Dermis microvascular lymphatic vessel endothelial cell (primary cell): Measurements from ENCODE around the gene SAE1. TPM values are rescaled to one million over a fixed set of nuclear protein-coding genes. Genes with fewer than 3 reads are reported as not detected.
A peak's percentile ranks its signal among the peaks of the same experiment; 100 is the strongest.

Experiments used
- DNase-seq, 2 donors: peaks; one replicate each; pipeline versions ENCODE4 v3.0.0 to v3.0.0-alpha.2; 2010; ENCODE audit warnings: low read depth in 2 of 2
- total RNA-seq: library from RNA; depleted of rRNA; stranded (reverse); fragments of >200 nt; gene quantifications from 2 replicates; pipeline ENCODE4 v1.2.1, GENCODE V29; 2014

SAE1 gene
- total RNA-seq, 1 donor from 2014 or later: 164 TPM

DNA sequence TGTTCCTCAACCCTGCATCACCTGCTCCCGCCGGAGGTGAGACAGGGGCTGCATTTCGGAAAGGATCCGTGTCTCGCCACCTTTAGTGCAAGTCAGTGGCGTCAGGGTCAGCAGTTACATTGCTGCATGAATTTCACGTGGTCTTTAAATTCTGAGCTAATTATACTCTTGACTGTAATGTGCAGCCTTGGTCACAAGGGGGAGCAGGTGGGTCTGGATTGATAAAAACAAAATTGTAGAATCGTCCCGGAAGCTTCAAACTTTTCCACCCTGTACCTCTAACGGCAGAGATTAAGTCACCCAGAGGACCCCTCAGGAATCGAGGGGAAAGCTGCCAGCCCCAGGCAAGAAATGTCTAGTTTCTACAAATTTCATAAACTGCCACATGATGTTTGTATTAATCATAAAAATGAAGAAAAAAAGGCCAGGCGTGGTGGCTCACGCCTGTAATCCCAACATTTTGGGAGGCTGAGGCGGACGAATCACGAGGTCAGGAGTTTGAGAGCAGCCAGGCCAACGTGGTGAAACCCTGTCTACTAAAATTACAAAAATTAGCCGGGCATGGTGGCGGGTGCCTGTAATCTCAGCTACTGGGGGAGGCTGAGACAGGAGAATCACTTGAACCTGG is 80.2 kb downstream of the SAE1 start:
- DNase-seq: peak; percentile 65 to 83

DNA sequence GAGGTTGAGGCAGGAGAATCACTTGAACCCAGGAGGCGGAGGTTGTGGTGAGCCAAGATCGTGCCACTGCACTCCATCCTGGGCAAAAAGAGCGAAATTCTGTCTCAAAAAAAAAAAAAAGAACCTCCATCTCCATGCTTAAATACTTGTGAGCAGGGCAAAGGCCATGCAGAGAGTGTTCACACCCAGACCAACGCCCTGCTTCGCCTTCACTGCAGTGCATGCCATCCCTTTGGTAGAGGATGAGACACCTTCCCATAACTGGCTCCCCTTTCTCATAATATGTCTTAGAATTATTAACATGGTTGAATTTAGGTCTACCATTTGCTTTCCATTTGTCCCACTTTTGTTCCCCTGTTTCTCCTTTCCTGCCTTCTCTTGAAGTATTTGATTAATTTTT is 84.9 kb downstream of the SAE1 start:
- no peak for DNase-seq

DNA sequence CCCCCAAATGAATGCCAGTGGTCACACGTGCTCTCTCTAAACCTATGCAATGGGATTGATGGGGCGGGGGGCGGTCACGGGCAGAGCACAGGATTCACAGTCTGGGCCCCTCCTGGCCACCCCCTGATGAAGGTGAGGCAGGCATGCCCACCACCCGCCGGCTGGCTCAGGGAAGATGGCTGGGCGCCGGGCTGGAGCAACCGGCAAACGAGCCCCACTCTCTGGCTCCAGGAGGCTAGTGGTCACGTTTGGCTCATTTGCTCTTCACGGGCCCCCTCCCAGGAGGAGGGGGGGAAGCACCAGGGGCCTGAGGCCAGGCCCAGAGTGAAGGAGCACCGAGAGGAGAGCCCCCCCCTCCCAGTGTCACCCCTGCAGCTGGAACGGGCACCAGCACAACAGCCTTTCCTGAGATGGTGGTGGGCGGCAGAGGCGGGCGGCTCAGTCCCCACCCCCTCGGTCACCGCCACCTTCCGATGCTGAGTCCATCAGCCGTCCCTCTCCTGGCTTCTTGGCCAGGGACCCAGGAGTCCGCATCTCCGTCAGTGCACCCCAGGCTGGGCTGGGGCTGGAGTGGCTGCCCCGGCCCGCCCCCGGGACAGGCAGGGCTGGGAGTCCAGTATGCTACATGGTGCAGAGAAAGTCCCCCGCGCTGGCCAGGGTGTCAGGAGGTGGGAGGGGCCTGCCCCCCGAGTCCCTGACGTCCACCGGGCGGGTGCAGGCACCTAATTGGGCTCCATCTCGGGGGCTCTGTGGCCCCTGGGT is 90.6 kb downstream of the SAE1 start:
- no peak for DNase-seq

DNA sequence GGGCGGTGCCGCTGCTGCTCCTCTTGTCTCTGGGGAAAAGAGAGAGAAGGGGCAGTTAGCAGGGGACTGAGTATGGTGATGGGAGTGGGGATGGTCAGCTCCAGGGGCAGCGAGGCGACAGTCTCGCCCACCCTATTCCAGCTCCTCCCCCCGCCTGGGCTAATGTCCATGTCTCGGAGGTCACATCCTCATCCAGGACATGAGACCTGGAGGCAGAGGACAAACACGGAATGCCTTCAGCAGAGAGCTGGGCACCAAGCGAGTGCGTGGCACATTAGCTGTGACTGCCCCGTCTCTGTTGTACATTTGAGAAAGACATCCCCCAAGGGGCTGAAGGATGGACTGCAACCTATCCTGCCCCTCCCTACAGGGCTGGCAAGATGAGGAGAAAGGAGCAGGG is 91.3 kb downstream of the SAE1 start:
- DNase-seq: no peak

DNA sequence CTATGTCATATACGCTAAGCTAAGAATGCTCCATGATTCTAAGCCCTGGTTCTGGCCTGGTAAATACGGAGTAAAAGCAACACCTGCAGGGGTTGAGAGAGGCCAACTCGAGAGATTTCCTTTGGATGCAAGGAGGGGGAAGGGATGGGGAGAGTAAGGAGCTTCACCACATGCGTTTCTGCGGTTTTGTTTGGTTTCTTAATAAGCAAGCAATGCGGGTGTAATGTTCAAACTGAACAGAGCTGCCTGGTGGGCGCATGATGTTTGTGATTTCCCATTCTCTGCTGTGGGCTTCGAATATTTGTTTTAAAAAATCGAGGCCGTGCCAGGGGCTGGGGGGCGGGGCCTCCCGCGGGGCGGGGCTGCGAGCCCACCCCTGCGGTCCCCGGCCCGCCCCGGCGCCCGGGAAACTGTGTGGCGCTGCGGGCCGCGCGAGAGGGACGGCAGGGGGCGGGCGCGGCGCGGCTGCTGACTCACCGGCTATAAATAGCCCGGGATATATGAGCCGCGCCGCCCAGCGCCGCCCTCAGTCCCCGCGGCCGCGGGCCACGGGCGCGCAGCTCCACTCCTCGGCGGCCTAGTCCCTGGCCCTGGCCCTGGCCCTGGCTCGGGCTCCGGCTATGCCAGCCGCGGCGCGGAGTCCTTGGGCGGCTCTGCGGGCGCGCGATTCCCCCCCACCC is 95.3 kb downstream of the SAE1 start:
- peak in 1 of 2 donors; percentile 89 for DNase-seq

DNA sequence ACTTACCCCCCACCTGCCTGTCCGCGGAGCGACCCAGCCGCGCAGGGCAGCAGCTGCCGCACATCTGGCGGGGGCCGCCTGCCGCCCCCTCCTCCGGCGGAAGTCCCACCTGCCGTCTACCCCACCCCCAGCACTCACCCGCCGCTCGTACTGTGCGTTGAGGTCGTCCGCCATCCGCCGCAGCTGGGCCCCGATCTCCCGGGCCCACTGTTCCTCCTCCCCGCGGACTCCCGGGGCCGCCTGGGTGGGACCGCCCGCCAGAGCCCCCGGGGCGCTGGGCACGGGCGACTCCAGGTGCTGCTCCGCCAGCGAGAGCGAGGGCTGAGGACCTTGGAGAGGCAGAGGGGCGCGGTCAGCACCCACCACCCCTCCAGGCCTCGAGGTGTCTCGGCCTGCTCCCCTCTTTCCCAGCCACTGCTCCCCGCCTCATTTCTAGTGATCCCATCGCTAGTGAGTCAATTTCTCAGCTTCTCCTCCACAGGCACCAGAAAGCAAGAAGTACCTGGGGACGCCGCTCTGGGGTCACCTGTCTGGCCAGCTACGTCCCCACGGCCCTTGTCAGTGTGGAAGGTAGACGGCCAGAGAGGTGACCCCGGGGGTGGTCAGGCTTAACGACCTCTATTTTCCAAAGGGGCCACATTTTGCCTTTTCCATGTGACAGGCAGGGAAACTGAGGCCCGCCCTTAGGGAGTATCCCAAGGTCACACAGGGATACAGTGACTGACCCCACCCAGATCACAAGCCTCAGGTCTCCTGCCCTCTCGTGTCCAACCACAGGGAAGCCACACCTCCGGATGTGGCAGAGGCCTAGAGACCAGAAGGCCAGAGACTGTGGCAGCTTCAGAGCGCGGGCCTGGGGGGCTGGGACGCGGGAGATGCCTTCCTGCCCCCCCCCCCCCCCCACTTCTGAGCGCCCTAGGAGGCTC is 96.1 kb downstream of the SAE1 start:
- peak in 1 of 2 donors; percentile 71 for DNase-seq

DNA sequence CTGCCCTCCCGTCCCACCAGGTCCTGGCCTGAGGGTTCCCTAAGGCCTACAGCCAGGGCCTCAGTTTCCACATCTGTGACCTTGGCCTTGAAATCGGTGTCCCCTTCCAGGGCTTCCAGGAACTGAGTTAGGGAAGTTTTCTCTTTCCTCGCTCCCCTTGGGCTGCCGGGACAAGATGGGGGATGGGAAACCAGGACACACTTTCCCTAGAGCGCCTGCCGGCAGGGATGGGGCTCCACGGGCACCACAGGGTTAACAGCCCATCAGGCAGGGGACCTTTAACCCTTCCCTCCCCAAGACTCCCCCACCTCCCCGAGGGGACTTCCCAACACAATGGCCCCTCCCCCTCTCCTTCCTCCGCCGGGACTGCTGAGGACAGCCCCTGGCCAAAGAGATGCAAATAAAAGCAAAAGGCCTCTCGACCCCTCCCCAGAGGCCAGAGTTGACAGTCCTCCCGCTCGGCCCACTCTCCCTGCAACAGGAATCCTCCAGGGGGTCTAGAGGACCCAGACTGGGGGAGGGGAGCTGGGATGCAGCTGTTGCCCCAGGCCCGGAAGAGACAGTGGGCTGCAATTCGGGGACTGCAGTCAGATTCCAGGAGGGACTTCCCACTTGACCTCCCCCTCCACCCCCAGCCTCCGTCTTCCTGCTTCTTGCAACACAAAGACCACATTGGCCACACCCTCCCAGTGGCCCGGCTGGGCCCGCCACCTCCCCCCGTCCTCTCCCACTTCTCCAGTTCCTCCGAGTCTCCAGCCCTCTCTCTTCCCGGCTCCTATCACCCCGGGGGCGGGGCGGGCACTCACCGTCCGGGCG is 96.9 kb downstream of the SAE1 start:
- DNase-seq: peak in 1 of 2 donors; percentile 91

DNA sequence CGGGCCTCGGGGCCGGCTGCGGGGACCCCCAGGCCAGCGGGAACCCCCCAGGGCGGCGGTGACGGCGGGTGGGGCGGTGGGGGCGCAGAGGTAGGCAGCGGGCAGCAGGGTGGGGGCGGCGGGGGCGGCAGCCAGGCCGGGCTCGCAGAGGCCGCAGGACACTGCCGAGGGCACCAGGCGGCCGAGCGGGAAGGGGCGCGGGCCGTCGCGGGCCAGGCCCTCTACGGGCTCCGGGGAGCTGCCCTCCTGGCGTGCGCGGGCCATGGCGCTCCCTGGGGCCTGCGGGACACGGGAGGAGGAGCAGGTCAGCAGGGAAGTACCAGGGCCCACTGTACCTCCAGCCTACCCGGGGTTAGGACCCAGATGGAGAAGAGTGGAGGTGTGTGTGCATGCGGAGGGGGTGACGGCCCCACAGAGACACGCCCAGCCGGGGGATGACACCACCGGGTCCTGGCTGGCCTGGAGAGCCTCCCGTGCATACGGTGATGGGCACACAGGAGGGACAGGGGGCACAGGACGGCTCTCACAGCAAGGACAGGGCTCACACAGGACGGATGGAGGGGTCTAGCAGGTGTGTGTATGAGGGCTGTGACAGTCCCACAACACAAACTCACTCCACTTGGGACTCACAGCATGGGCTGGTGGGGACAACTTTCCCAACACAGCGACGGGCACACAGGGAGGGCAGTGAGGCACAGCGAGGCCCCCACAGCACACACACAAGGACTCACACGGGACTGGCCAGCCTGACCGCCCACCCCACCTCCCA is 97.7 kb downstream of the SAE1 start:
- DNase-seq: peak in 1 of 2 donors; percentile 57

DNA sequence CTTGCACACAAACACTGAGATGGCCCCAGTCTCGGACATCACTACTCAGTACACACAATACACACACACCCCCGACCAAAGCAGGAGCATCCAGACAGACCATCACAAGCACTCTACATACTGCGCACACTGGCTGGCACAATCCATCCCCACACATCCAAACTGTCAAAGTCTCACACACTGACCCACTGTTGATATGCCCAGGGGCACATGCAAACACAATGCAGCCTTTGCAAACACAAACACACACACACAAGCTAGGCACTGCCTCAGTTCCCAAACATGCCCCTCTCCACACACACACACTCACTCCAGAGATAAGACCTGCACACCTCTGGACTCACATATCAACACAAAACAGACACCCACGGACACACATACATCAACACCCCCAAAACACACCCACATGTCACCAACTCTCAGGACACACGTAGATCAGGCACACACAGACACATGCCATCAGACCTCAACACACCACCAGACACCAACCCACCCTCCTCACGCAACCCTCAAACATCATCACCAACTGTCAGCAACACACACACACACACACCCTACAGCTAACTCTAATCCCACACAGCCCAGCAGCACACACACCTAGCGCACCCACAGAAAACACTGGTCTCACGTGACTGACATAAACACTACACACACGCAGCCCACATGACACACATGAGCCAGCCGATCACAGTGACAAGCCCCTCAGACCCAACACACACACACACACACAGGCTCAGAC is 98.5 kb downstream of the SAE1 start:
- DNase-seq: peak in 1 of 2 donors; percentile 77

DNA sequence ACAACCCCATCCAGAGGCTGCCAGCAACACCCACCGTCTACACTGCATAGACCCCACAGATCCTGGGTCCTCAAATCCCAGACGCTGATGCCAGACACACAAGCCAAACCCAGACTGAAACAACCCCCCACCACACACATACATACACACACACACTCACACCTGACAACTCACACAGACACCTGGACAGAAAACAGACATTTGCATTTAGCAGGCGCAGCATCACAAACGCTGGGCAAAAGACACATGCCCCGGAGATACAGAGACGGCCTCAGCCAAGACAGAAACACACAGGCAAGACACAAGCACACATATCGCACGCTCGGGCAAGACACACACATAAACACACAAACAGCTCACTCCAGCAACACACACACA is 99.0 kb downstream of the SAE1 start:
- no peak for DNase-seq

DNA sequence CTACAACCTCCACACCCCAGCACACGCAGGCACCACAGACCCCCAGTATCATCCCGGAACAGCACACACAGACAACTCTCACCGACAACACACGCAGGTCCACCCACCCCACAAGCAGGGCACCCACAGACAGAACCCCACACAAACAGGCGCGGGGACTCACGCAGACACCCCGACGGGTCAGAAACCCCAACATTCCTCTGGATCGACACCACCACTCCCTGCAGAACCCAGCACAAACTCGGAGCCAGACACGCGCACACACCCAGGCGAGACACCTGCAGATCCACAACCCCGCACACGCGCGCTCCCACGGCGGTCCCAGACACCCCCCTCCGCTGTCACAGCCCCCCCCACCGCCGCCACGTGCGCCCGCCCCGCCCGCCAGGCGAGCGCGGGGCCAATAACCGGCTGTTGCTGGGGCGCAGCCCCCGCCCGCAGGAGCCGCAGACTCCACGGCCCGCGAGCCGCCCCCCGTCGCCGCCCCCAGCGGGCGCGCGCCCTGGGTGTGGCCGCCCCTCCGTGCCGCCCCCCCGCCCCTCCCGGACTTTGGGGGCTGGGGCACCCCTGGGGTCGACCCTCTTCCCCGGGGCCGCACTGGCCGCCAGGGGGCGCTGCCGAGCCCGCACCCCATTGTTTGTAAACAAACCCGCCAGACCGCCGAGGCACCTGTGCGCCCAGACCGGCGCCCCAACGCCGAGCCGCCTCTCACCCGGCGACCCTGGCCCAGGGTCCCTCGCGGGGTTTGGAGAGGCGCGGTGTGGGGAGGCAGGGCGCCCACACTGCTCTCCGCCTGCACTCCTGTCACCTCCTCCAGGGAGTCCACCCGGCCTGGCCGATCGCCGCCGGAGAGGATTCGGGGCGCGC is 99.7 kb downstream of the SAE1 start:
- peak in 1 of 2 donors; percentile 74 for DNase-seq

DNA sequence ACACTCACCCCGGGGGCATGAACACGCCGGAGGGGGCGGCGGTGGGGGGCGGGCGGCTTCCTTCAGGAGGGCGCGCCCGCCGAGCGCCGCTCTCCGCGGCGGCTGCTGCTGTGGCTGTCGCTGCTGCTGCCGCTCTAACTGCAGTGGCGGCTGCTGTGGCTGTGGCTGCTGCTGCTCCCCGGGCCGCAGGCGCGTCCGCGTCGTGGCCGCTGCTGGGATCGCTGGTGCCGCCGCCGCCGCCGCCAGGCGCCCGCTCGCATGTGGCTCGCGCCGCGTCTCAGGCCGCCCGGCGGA is 100.2 kb downstream of the SAE1 start, which contains the start of gene BBC3:
BBC3 (minus strand) TSS at position 279 of the 294 bp plus-strand sequence. CDS start 2,768 bp downstream, outside the sequence.
- no peak for DNase-seq

DNA sequence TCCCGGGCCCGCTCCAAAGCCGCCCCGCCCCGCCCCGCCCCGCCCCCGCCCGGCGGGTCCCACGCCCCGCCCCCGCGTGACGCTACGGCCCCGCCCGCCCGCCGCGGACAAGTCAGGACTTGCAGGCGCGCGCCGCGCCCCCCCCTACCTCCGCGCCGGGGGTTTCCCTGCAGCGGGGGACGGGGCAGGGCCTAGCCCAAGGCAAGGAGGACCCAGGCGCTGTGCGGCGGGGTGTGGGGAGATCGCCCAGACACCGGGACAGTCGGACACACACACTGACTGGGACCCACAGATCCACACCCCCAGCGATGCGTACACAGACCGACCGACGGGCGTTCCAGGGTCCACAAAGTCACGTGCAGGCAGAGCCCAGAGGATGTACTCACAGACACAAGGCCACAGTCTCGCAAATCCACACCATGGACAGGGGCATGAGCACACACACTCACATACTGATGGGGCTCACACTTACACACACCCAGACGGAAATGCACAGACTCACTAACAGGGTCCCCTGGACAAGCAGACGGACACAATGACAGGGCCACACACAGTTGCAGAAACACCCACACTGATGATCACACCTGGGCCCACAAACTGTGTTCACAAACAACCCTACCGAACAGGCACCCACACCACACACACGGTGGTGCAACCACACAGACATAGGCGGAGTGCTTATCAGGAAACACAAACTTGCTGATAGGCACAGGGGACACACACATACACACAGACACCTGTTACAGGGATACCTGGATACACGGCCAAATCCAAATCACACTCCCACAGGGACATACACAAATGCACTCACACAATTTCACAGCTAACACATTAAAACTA is 100.8 kb downstream of the SAE1 start:
- DNase-seq: peak; percentile 71 to 92

DNA sequence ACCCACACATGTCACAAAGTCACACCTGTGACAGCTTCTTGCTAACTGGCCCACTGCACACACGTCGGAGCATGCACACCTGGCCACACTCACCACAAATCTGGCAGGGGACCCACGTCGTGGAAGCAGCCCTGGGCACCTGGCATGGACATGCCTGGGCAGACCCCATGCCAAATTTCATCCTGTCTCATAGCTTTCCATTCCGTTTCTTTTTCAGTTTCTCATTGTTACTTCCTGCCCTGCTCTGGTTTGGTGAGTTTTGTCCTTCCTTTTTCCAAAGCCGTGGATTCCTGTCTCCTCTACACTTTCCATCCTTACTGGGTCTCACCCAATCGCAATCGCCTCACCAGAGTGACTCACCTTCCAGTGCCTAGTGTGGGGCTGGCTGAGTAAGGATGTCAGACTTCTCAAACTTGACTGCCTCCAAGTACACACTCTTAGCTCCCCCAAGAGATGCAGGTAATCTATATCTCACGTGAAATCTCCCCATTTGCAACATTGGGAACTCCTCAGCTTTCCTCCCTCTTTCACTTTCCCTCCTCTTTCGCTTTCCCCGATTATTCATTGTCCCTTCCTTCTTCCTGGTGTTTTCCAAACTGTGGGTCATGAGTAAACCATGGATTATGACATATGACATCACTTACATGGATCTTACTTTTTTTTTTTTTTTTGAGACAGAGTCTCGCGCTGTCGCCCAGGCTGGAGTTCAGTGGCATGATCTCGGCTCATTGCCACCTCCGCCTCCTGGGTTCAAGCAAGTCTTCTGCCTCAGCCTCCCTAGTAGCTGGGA is 102.0 kb downstream of the SAE1 start:
- DNase-seq: peak; percentile 64 to 81

DNA sequence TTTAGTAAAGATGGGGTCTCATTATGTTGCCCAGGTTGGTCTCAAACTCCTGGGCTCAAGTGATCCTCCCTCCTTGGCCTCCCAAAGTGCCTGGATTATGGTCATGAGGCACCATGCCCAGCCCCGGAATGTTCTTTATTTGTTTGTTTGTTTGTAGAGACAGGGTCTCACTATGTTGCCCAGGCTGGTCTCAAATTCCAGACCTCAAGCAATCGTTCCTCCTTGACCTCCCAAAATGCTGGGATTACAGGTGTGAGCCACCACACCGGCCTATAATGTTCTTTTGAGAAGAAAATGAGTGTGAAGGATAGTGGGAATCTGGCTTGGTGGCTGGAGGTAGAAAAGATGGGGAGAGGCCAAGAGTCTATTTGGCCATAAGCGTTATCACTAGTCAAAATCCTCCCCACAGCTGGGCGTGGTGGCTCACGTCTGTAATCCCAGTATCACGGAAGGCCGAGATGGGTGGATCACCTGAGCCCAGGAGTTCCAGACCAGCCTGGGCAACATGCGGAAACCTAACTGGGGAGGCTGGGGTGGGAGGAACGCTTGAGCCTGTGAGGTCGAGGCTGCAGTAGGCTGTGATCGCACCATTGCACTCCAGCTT is 105.5 kb downstream of the SAE1 start:
- no peak for DNase-seq

DNA sequence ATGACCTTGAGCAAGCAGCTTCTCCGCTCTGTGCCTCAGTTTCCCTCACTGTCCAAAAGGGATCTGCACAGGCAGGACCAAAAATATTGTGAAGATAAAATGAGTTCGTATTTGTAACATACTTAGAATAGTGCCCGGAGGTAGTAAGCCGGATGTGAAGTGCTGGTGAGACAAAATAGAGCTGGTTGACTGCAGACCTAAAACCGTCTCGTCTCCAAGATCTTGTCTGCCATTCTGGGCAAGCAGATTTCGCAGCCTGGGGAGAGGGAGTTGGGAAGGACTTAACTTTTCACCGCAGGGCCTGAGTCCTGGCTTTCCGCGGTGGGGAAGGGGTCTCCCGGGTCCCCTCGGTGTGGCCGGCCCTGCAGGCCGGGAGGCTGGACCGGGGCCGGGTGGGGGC is 108.5 kb downstream of the SAE1 start:
- DNase-seq: no peak
